Activated B cell treated with CpG ODN at 0.5 μM for 24 hours (primary cell): ENCODE data around the gene HSBP1L1. TPM values are rescaled to one million over a fixed set of nuclear protein-coding genes. Genes with fewer than 3 reads are reported as not detected.
"Not testable (repeated sequence)": the region's sequence is repeated elsewhere in the genome, so short reads cannot be mapped to it uniquely, and the experiment has no call there.

Experiments
- ATAC-seq: fragments of 200-7000 bp; cut with Tn5 transposase; one replicate; pipeline ENCODE4 v1.10.0; 2021; ENCODE audit warnings: low read depth, mild to moderate bottlenecking, moderate library complexity
- CTCF ChIA-PET: fragments of 350-600 bp; sonication (Branson Sonifier 250); formaldehyde crosslinking; loops from one replicate; lab custom pipeline; 2021; ENCODE audit warnings: antibody characterized with exemption; lab: Charles Lee
- POLR2A ChIA-PET: fragments of 350-600 bp; sonication (Branson Sonifier 250); formaldehyde crosslinking; loops from one replicate; lab custom pipeline; 2021; ENCODE audit warnings: antibody characterized with exemption; lab: Charles Lee
- DNase-seq: peaks from one replicate; pipeline ENCODE4 v3.0.0; 2022
- H3K27ac Mint-ChIP-seq: one replicate; pipeline ENCODE4 v1.8.0; 2020; ENCODE audit warnings: mixed read lengths
- H3K27me3 Mint-ChIP-seq: one replicate; pipeline ENCODE4 v1.8.0; 2021; ENCODE audit warnings: mixed read lengths
- H3K36me3 Mint-ChIP-seq: one replicate; pipeline ENCODE4 v1.8.0; 2021; ENCODE audit warnings: low read depth, mixed read lengths
- H3K4me1 Mint-ChIP-seq: one replicate; pipeline ENCODE4 v1.8.0; 2021; ENCODE audit warnings: mixed read lengths
- H3K4me3 Mint-ChIP-seq: one replicate; pipeline ENCODE4 v1.8.0; 2020; ENCODE audit warnings: mild to moderate bottlenecking, mixed read lengths
- H3K9me3 Mint-ChIP-seq: one replicate; pipeline ENCODE4 v1.8.0; 2020; ENCODE audit warnings: mixed read lengths
- intact Hi-C: fragments of 100-400 bp; cut with micrococcal nuclease; formaldehyde crosslinking; loops from one replicate; pipeline ENCODE4 v1.15.1; 2024
- total RNA-seq: library from RNA; stranded (reverse); gene quantifications from 2 replicates; pipeline ENCODE4 v1.2.3, GENCODE V29; 2022
- TF ChIP-seq, protein P1 (sequence below): fragments of 200-600 bp; IDR thresholded peaks from one replicate; pipeline ENCODE4 v1.8.0; 2022; ENCODE audit warnings: antibody characterized with exemption, mild to moderate bottlenecking

HSBP1L1 gene
- total RNA-seq, 1 donor from 2014 or later = 2.5 TPM

DNA sequence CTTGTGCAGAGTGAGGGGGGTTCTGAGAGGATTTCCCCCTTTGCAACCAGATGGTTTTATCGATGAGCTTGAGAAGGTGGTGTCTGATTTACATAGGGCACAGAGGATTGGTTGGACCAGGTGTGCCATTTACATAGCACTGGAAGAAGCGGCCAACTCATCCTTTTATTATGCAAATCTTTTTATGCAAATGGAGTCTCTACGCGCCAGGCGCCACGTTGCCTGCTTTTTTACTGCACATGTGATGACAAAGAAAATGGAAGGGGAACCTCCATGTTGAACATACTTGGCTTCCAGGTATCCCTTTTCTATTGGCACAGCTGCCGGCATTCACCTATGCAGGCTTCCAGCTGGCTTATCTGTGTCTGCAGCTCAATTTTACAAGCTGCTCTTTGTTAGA lies 42.3 kb downstream of the HSBP1L1 start:
- Mint-ChIP-seq H3K27ac (no peak overlapping the region), H3K27me3 (no peaks in the 10 kb centered on the region), H3K4me3 (no peak overlapping the region), H3K36me3 (peaks cover 7% of the 10 kb centered on the region), H3K4me1 (peaks cover 5% of the 10 kb centered on the region), H3K9me3 (peaks cover 27% of the 10 kb centered on the region)
- ATAC-seq (no peak), DNase-seq (no peak)
- CTCF ChIA-PET = no interaction called here
- intact Hi-C loops = no loop called here
- POLR2A ChIA-PET = no interaction called here
- TF ChIP-seq, protein P1, sequence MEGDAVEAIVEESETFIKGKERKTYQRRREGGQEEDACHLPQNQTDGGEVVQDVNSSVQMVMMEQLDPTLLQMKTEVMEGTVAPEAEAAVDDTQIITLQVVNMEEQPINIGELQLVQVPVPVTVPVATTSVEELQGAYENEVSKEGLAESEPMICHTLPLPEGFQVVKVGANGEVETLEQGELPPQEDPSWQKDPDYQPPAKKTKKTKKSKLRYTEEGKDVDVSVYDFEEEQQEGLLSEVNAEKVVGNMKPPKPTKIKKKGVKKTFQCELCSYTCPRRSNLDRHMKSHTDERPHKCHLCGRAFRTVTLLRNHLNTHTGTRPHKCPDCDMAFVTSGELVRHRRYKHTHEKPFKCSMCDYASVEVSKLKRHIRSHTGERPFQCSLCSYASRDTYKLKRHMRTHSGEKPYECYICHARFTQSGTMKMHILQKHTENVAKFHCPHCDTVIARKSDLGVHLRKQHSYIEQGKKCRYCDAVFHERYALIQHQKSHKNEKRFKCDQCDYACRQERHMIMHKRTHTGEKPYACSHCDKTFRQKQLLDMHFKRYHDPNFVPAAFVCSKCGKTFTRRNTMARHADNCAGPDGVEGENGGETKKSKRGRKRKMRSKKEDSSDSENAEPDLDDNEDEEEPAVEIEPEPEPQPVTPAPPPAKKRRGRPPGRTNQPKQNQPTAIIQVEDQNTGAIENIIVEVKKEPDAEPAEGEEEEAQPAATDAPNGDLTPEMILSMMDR = no peak

DNA sequence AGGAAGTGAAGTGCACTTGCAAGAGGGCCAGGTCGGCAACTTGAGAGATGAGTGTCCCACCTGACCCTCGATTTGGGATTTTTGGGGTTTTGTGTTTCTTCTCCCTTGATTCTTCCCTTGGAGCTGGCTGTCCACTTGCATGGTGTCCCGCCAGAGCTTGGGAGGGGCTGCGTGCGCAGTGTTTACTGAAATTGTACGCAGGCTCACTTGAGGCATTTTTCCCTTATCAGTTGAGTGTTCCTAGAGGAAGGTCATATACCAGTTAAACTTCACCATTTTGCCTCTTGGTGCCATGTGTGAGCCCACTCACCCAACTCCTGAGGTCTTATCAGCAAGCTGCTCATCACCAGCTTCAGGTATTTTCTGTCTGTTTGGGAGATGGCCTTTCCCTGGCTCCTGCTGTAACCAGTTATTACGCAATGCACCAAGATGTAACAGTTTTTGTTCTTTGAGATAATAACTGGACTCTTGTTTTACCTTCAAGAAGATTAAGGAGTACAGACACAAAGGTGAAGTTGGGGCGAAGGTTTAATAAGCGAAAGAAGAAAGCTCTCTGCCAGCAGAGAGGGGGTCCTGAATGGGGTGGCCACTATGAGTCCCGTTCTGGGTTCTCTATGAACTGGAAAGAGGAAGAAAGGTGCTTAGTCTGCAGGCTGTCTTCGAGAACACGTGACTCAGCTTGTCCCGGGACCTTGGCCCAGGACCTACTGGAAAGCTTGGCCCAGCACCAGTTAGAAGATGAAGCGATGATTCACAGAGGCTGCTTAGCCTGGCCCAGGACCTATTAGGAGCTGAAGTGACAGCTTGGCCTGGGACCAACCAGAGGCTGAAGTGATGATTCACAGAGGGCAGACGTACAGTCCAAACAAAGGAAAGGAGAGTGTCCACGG lies 45.5 kb downstream of the HSBP1L1 start:
- DNase-seq (no peak), ATAC-seq (no peak)
- Mint-ChIP-seq H3K27me3 (no peaks in the 10 kb centered on the region), H3K27ac (no peak overlapping the region), H3K36me3 (peaks cover 12% of the 10 kb centered on the region), H3K9me3 (peaks cover 40% of the 10 kb centered on the region), H3K4me1 (peaks cover under 1% of the 10 kb centered on the region), H3K4me3 (no peak overlapping the region)
- POLR2A ChIA-PET = no interaction called here
- CTCF ChIA-PET = no interaction called here
- TF ChIP-seq, protein P1 = no peak
- intact Hi-C loops = no loop called here

DNA sequence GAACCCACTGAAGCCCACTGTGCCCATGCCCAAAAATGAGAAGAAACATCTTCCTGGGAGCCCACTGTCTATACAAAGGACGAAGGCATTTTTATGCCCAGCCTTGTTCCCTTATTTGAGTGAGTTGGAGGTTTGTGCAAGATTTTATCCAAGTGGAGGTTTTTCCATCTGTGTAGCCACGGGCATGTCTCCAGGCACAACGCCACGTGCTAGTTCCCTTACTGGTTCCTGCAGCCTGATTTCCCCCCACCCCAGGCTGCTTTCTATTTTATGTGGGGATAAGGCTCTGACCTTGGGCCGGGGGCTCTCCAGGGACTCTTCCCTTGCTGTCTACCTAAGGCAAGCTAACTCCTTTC lies 46.1 kb downstream of the HSBP1L1 start:
- Mint-ChIP-seq H3K9me3 (peaks cover 40% of the 10 kb centered on the region), H3K27ac (no peak overlapping the region), H3K36me3 (peaks cover 12% of the 10 kb centered on the region), H3K4me3 (no peak overlapping the region), H3K27me3 (no peaks in the 10 kb centered on the region), H3K4me1 (no peaks in the 10 kb centered on the region)
- TF ChIP-seq, protein P1 = no peak
- intact Hi-C loops = no loop called here
- DNase-seq = no peak
- CTCF ChIA-PET = no interaction called here
- no peak for ATAC-seq
- POLR2A ChIA-PET = no interaction called here

DNA sequence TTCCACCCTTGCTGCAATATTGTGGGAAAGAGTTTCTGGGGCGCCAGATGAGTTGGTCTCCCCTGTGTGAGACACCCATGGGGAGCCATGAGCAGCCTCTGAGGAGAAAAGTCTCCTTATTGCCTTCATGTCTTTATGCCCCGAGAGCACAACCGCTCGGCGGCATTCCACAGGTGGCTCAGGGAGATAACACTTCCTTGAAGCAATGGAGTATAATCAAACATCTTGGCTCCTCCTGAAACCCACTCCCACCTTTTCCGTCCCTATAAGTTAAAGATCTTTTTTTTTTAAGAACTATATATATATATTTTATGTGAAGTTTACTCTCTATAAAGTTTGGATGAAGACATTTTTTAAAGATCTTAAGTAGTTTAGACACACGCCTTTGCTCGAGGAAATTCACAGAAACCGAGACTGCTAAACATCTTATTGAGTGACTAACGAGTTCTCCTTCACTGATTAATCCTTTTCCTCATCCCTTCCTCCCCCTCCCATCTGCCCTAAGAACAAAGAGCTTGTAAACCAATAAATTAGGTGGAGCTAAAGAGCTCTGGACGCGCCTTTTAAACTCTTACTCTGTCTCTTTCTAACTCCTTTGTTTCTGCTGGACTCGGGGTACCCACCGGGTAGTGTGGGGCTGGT lies 47.2 kb downstream of the HSBP1L1 start:
- peaks cover 12% of the 10 kb centered on the region for H3K36me3 Mint-ChIP-seq
- H3K4me1 Mint-ChIP-seq, H3K4me3 Mint-ChIP-seq, POLR2A ChIA-PET, H3K27ac Mint-ChIP-seq, ATAC-seq, H3K27me3 Mint-ChIP-seq, CTCF ChIA-PET, intact Hi-C loops, DNase-seq: not testable (repeated sequence)
- H3K9me3 Mint-ChIP-seq = peaks cover 38% of the 10 kb centered on the region

DNA sequence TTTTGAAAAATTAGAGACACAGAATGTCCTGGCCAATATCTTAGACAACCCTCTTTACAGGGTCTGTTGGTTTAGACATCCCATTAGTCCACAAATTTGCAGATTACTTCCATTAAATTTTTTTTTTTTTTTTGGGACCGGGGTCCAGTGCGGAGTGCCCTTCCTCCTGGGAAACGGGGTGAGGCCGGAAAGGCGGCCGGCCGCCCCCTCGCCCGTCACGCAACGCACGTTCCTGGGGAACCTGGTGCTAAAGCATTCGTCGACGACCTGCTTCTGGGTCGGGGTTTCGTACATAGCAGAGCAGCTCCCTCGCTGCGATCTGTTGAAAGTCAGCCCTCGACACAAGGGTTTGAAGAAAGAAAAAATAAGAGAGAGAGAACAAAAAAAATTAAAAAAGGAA lies 48.3 kb downstream of the HSBP1L1 start:
- Mint-ChIP-seq H3K4me3 (no peak overlapping the region), H3K4me1 (no peaks in the 10 kb centered on the region), H3K27me3 (no peaks in the 10 kb centered on the region), H3K27ac (no peak overlapping the region), H3K9me3 (peaks cover 34% of the 10 kb centered on the region), H3K36me3 (peaks cover 12% of the 10 kb centered on the region)
- CTCF ChIA-PET = interaction anchor here (0.7 kb wide), 1 partner anchor 99 kb away, joined by 4 read pairs; no protein-coding TSS in a partner anchor
- intact Hi-C loops = no loop called here
- no peak for ATAC-seq
- POLR2A ChIA-PET = no interaction called here
- TF ChIP-seq, protein P1 = no peak
- DNase-seq = no peak

Other genes with a start within 250 kb of the HSBP1L1 start
- gene KCNG2, start 166.7 kb upstream of the HSBP1L1 start, total RNA-seq = not detected in 2 replicates
- 32.3 and 36.4 TPM in 2 replicates for gene SLC66A2, start 13.0 kb upstream of the HSBP1L1 start, total RNA-seq
- gene TXNL4A, start 23.9 kb downstream of the HSBP1L1 start, total RNA-seq = 94.7 and 96.9 TPM in 2 replicates
- gene RBFA, start 69.8 kb downstream of the HSBP1L1 start, total RNA-seq = 21.6 and 23.3 TPM in 2 replicates
- gene ADNP2, start 144.6 kb downstream of the HSBP1L1 start, total RNA-seq = 19.2 and 19.7 TPM in 2 replicates